Endodermal cell (in vitro differentiated cells): ENCODE measurements around the gene CTIF. TPM values are rescaled to one million over a fixed set of nuclear protein-coding genes. Genes with fewer than 3 reads are reported as not detected.
A peak's percentile ranks its signal among the peaks of the same experiment; 100 is the strongest.

Experiments used
- DNase-seq: peaks from one replicate; pipeline ENCODE4 v3.0.0-alpha.2; 2017
- H3K27ac ChIP-seq: 2 replicates; pipeline ENCODE4 v1.5.1; 2013; ENCODE audit warnings: mild to moderate bottlenecking, low read depth, low read length, moderate library complexity
- H3K27me3 ChIP-seq: 2 replicates; pipeline ENCODE4 v1.6.1; 2013; ENCODE audit warnings: mild to moderate bottlenecking, low read length, moderate library complexity; ENCODE audit not compliant: insufficient read depth, control insufficient read depth, poor library complexity, severe bottlenecking
- H3K36me3 ChIP-seq: 2 replicates; pipeline ENCODE4 v1.7.0; 2013; ENCODE audit warnings: mild to moderate bottlenecking, low read length, moderate library complexity; ENCODE audit not compliant: control insufficient read depth, insufficient read depth
- H3K4me1 ChIP-seq: one replicate; pipeline ENCODE4 v1.7.0; 2013; ENCODE audit warnings: low read length; ENCODE audit not compliant: control insufficient read depth, insufficient read depth
- H3K4me3 ChIP-seq: 2 replicates; pipeline ENCODE4 v1.5.1; 2013; ENCODE audit warnings: mild to moderate bottlenecking, low read length, moderate library complexity
- H3K9ac ChIP-seq: 2 replicates; pipeline ENCODE4 v1.6.1; 2013; ENCODE audit warnings: mild to moderate bottlenecking, low read length, moderate library complexity; ENCODE audit not compliant: poor library complexity, severe bottlenecking; ENCODE audit errors: extremely low read depth
- H3K9me3 ChIP-seq: 2 replicates; pipeline ENCODE4 v1.6.1; 2013; ENCODE audit warnings: mild to moderate bottlenecking, low read length, moderate library complexity; ENCODE audit not compliant: control insufficient read depth
- H3K27ac Mint-ChIP-seq: 2 replicates; pipeline ENCODE4 v1.8.0; 2020; ENCODE audit warnings: mixed read lengths
- H3K27me3 Mint-ChIP-seq: 2 replicates; pipeline ENCODE4 v1.8.0; 2021; ENCODE audit warnings: mild to moderate bottlenecking, mixed read lengths; ENCODE audit not compliant: insufficient read depth
- H3K36me3 Mint-ChIP-seq: 2 replicates; pipeline ENCODE4 v1.8.0; 2020; ENCODE audit warnings: low read depth, mixed read lengths
- H3K4me1 Mint-ChIP-seq: 2 replicates; pipeline ENCODE4 v1.8.0; 2020; ENCODE audit warnings: mixed read lengths
- H3K4me3 Mint-ChIP-seq: 2 replicates; pipeline ENCODE4 v1.8.0; 2020; ENCODE audit warnings: mild to moderate bottlenecking, moderate library complexity, mixed read lengths
- H3K9me3 Mint-ChIP-seq: 2 replicates; pipeline ENCODE4 v1.8.0; 2020; ENCODE audit warnings: mild to moderate bottlenecking, mixed read lengths
- WGBS, 2 experiments: methylation state at CpG; one replicate each; pipeline versions ENCODE4 v1.1.5 to v1.1.7; 2013; ENCODE audit warnings: missing lambda C conversion rate in 2 of 2, mixed read lengths in 1 of 2; ENCODE audit not compliant: insufficient coverage in 1 of 2, insufficient read length in 1 of 2; 5-methylcytosine and 5-hydroxymethylcytosine counted together
- total RNA-seq, 2 donors: library from RNA; stranded (reverse); fragmentation: NEBNext Ultra II Directional in 1 of 2; extraction: Animal tissue kit (Norgen Biotek cat#: 25700) in 1 of 2; gene quantifications; 2 replicates in 1 of 2; 3 replicates in 1 of 2; pipeline ENCODE4 v1.2.1, GENCODE V29; 2021
- TF ChIP-seq, protein P1 (sequence below): fragments of 200-600 bp; sonication (generic); conservative IDR thresholded peaks from 2 replicates; pipeline ENCODE4 v1.5.0; 2021; ENCODE audit warnings: antibody characterized with exemption, mild to moderate bottlenecking

CTIF gene
- total RNA-seq, 2 donors from 2014 or later = 33.8 to 41.6 TPM

DNA sequence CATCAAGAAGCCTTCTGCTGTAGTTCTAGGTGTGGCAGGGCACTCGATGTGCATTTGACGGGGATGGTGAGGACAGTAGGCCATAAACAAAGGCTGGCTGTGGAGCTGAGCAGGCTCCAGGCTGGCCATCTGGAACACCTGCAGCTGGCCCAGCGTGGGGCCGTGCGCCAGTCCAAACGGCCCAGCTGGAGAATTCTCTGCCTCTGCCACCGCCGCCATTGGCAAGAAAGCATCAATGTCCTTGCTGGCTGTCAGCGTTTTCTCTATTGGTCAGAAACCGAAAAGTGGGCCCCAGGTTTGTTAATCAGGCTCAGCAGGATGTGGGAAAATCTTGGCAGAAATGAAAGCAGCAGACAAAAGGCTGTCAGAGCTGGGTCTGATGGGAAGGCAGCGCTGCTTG, 24.0 kb upstream of the CTIF start:
- TF ChIP-seq, protein P1, sequence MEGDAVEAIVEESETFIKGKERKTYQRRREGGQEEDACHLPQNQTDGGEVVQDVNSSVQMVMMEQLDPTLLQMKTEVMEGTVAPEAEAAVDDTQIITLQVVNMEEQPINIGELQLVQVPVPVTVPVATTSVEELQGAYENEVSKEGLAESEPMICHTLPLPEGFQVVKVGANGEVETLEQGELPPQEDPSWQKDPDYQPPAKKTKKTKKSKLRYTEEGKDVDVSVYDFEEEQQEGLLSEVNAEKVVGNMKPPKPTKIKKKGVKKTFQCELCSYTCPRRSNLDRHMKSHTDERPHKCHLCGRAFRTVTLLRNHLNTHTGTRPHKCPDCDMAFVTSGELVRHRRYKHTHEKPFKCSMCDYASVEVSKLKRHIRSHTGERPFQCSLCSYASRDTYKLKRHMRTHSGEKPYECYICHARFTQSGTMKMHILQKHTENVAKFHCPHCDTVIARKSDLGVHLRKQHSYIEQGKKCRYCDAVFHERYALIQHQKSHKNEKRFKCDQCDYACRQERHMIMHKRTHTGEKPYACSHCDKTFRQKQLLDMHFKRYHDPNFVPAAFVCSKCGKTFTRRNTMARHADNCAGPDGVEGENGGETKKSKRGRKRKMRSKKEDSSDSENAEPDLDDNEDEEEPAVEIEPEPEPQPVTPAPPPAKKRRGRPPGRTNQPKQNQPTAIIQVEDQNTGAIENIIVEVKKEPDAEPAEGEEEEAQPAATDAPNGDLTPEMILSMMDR = no peak
- H3K9me3 Mint-ChIP-seq = peaks cover 2% of the 10 kb centered on the region
- Histone ChIP-seq H3K27me3 (no peaks in the 10 kb centered on the region), H3K9me3 (no peaks in the 10 kb centered on the region), H3K4me3 (no peak overlapping the region), H3K9ac (no peak overlapping the region), H3K4me1 (no peaks in the 10 kb centered on the region), H3K36me3 (no peaks in the 10 kb centered on the region), H3K27ac (peak overlapping the region; percentile 32)
- H3K36me3 Mint-ChIP-seq = no peaks in the 10 kb centered on the region
- DNase-seq = no peak
- H3K27ac Mint-ChIP-seq = no peak overlapping the region
- WGBS, 2 experiments = 77 to 87% methylated on average over 9 to 11 of the region's 11 CpGs
- H3K4me1 Mint-ChIP-seq = peaks cover 13% of the 10 kb centered on the region
- H3K4me3 Mint-ChIP-seq = no peak overlapping the region
- no peaks in the 10 kb centered on the region for H3K27me3 Mint-ChIP-seq

DNA sequence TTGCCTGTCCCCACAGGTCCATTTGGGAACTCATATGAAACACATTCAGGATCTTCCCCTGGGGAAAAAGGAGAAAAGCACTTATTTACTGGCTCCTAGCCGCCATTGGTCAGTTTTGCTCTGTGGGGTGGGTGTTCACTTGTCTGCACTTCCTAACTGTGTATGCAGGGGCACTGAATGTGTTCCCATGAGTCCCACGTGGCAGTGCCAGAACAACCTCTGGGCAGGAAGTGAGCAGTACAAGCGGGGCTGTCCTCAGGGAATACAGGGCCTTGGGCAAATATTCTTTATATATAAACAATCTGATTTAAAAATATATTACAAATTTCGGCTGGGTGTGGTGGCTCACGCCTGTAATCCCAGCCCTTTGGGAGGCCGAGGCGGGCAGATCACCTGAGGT, 21.8 kb upstream of the CTIF start:
- TF ChIP-seq, protein P1 = no peak
- 90% methylated on average over 7 of the region's 7 CpGs; no CpG with 5 or more reads in 1 of the 2 experiments for WGBS, 2 experiments

DNA sequence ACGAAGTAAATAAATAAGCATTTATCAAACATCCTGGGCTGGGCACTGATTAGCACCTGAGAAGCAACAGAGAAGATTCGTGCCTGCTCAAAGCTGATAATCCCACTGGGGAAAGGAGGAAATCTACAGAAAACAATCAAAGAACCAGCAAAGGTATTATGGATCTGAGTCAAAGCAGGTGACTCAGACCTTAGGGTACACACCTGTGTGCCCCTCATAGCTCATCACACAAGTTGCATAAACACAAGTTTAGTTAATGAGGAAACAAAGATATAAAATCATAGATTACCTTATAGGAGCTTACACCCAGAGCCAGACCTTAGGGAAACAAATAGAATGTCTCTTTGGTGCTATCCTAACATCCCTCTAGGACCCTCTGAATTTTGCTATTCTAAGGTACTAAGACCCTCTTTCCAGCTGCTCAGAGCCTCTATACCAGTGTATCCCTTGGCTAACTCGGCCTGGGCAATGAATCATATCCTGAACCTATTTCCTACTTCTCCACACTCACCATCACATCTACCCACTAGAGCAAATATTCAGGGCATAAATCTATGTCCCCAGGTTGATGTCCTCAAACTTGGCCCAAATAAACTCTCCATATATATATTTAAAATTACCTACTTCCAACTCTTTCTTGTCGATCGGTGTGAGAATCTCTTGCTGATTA, 19.3 kb upstream of the CTIF start:
- Mint-ChIP-seq H3K4me3 (no peak overlapping the region), H3K36me3 (no peaks in the 10 kb centered on the region), H3K27me3 (peaks cover 14% of the 10 kb centered on the region), H3K4me1 (peaks cover 16% of the 10 kb centered on the region), H3K9me3 (peaks cover 2% of the 10 kb centered on the region), H3K27ac (no peak overlapping the region)
- H3K4me1 ChIP-seq = no peaks in the 10 kb centered on the region
- no peak overlapping the region for H3K4me3 ChIP-seq
- H3K27ac ChIP-seq = no peak overlapping the region
- DNase-seq = no peak
- TF ChIP-seq, protein P1 = no peak
- no peaks in the 10 kb centered on the region for H3K36me3 ChIP-seq
- H3K9ac ChIP-seq = no peak overlapping the region
- H3K27me3 ChIP-seq = no peaks in the 10 kb centered on the region
- no peaks in the 10 kb centered on the region for H3K9me3 ChIP-seq
- WGBS, 2 experiments = 81 to 100% methylated on average over 2 to 5 of the region's 5 CpGs

More for the DNA sequence above, 21.8 kb upstream of the CTIF start:
- peaks cover 16% of the 10 kb centered on the region for H3K4me1 Mint-ChIP-seq
- H3K27ac Mint-ChIP-seq = no peak overlapping the region
- no peaks in the 10 kb centered on the region for H3K36me3 Mint-ChIP-seq
- H3K9me3 Mint-ChIP-seq = no peaks in the 10 kb centered on the region
- no peaks in the 10 kb centered on the region for H3K9me3 ChIP-seq
- no peaks in the 10 kb centered on the region for H3K36me3 ChIP-seq
- no peak overlapping the region for H3K27ac ChIP-seq
- H3K4me1 ChIP-seq = no peaks in the 10 kb centered on the region
- H3K4me3 ChIP-seq = no peak overlapping the region
- peaks cover 10% of the 10 kb centered on the region for H3K27me3 Mint-ChIP-seq
- DNase-seq = no peak
- no peak overlapping the region for H3K9ac ChIP-seq
- H3K4me3 Mint-ChIP-seq = no peak overlapping the region
- no peaks in the 10 kb centered on the region for H3K27me3 ChIP-seq
